GM18951 (cell line): Measurements from ENCODE around the gene CSNK1G1.

Experiments used
- POLR2A ChIP-seq: IDR thresholded peaks from 4 replicates; pipeline ENCODE4 v1.6.1; 2011; ENCODE audit warnings: mild to moderate bottlenecking; ENCODE audit not compliant: insufficient read length, insufficient read depth; ENCODE audit errors: extremely low read depth
- in situ Hi-C: fragments of 300-500 bp; cut with MboI; formaldehyde crosslinking; loops from one replicate; pipeline ENCODE4 v1.12.0; 2022; ENCODE audit warnings: low sequenced_read_pairs, mixed read lengths, inconsistent platforms; ENCODE audit not compliant: unreplicated experiment

CSNK1G1 gene

GRCh38 chr15:64141798-64142512, 214.0 kb downstream of the CSNK1G1 start:
- in situ Hi-C loops, result no loop called here
- TF ChIP-seq POLR2A, result no peak

- TF ChIP-seq POLR2A, result no peak
- in situ Hi-C loops, result no loop called here
These were observed 217.5 kb downstream of the CSNK1G1 start for GRCh38 chr15:64138331-64138941.

GRCh38 chr15:64137226-64137833, 218.6 kb downstream of the CSNK1G1 start:
- in situ Hi-C loops, result no loop called here
- no peak for TF ChIP-seq POLR2A

- in situ Hi-C loops, result no loop called here
- no peak for TF ChIP-seq POLR2A
These were observed 219.6 kb downstream of the CSNK1G1 start for GRCh38 chr15:64136347-64136746.

GRCh38 chr15:64134345-64134829, 221.6 kb downstream of the CSNK1G1 start:
- no peak for TF ChIP-seq POLR2A
- in situ Hi-C loops, result no loop called here

- TF ChIP-seq POLR2A, result no peak
- in situ Hi-C loops, result no loop called here
These were observed 222.2 kb downstream of the CSNK1G1 start for GRCh38 chr15:64133623-64134344.

GRCh38 chr15:64132217-64132616, 223.8 kb downstream of the CSNK1G1 start:
- in situ Hi-C loops, result no loop called here
- TF ChIP-seq POLR2A, result no peak

- in situ Hi-C loops, result no loop called here
- no peak for TF ChIP-seq POLR2A
These were observed 224.4 kb downstream of the CSNK1G1 start for GRCh38 chr15:64131547-64131946.

GRCh38 chr15:64130159-64130558, 225.8 kb downstream of the CSNK1G1 start:
- in situ Hi-C loops, result no loop called here
- no peak for TF ChIP-seq POLR2A

GRCh38 chr15:64127521-64128270, 228.3 kb downstream of the CSNK1G1 start:
- in situ Hi-C loops, result no loop called here
- no peak for TF ChIP-seq POLR2A

- in situ Hi-C loops, result no loop called here
- TF ChIP-seq POLR2A, result no peak
These were observed 230.0 kb downstream of the CSNK1G1 start for GRCh38 chr15:64125978-64126377.

GRCh38 chr15:64122936-64123351, 233.0 kb downstream of the CSNK1G1 start:
- no peak for TF ChIP-seq POLR2A
- in situ Hi-C loops, result no loop called here
